Measurements from ENCODE around the gene MED31.

The MED31 gene

GRCh38 chr17:6669479-6670212 lies 18.2 kb upstream of the MED31 start:
- TF ChIP-seq ZNF529 (tag by site-specific recombination; IDR thresholded peaks at IDR 0.05; ENCODE audit: insufficient replicate concordance), result no peak
- TF ChIP-seq ZNF768 (tag by site-specific recombination; IDR thresholded peaks at IDR 0.05), result no peak
- TF ChIP-seq ZNF302 (tag by site-specific recombination; IDR thresholded peaks at IDR 0.05; ENCODE audit: low read depth), result no peak
- TF ChIP-seq ZNF76 (tag by site-specific recombination; IDR thresholded peaks at IDR 0.05; ENCODE audit: borderline replicate concordance, low read depth), result no peak
- no peak for TF ChIP-seq ZNF521 (tag by site-specific recombination; IDR thresholded peaks at IDR 0.05)
- no peak for TF ChIP-seq REPIN1 (tag by site-specific recombination; IDR thresholded peaks at IDR 0.05; ENCODE audit: low read depth)
- no peak for TF ChIP-seq ZBTB6 (tag by site-specific recombination; IDR thresholded peaks at IDR 0.05)
- TF ChIP-seq ZNF654 (tag by site-specific recombination; IDR thresholded peaks at IDR 0.05; ENCODE audit: low read depth), result no peak
- no peak for TF ChIP-seq ZNF2 (tag by site-specific recombination; IDR thresholded peaks at IDR 0.05)
- no peak for TF ChIP-seq WT1 (tag by site-specific recombination; IDR thresholded peaks at IDR 0.05)
- TF ChIP-seq KLF10 (tag by site-specific recombination; IDR thresholded peaks at IDR 0.05), result no peak
- no peak for TF ChIP-seq ZNF639 (tag by site-specific recombination; IDR thresholded peaks at IDR 0.05)
- TF ChIP-seq TRIM28 (IDR thresholded peaks at IDR 0.05; ENCODE audit: borderline replicate concordance, low read length), result no peak
- no peak for TF ChIP-seq TSHZ1 (tag by site-specific recombination; IDR thresholded peaks at IDR 0.05; ENCODE audit: borderline replicate concordance)
- TF ChIP-seq GFI1B (tag by site-specific recombination; IDR thresholded peaks at IDR 0.05), result no peak
- TF ChIP-seq ZNF658 (tag by site-specific recombination; IDR thresholded peaks at IDR 0.05), result no peak
- H3K36me3 ChIP-seq (ENCODE audit: control insufficient read depth in 2 of 2, insufficient read depth in 1 of 2, low read length in 2 of 2), result peaks cover 0 to 7% of the 10 kb centered on the region in 2 experiments; a peak in 2 of 3 replicates
- CTCF ChIA-PET, result interaction anchor here (0.6 to 1.8 kb wide), 9 partner anchors 8 to 1384 kb away, joined by 3 to 8 read pairs (median 4); no protein-coding TSS in a partner anchor
- H3K4me1 ChIP-seq (ENCODE audit: control insufficient read depth, insufficient read depth, low read length), result no peaks in the 10 kb centered on the region
- POLR2A ChIA-PET, result no interaction called here
- no peaks in the 10 kb centered on the region for H3K9me3 ChIP-seq (ENCODE audit: control insufficient read depth, insufficient read depth, low read depth, low read length)
- no peak overlapping the region for H3K4me3 ChIP-seq (ENCODE audit: low read depth, low read length)
- H3K27ac ChIP-seq (ENCODE audit: extremely low read depth, low read depth, low read length), result no peak overlapping the region

DNA sequence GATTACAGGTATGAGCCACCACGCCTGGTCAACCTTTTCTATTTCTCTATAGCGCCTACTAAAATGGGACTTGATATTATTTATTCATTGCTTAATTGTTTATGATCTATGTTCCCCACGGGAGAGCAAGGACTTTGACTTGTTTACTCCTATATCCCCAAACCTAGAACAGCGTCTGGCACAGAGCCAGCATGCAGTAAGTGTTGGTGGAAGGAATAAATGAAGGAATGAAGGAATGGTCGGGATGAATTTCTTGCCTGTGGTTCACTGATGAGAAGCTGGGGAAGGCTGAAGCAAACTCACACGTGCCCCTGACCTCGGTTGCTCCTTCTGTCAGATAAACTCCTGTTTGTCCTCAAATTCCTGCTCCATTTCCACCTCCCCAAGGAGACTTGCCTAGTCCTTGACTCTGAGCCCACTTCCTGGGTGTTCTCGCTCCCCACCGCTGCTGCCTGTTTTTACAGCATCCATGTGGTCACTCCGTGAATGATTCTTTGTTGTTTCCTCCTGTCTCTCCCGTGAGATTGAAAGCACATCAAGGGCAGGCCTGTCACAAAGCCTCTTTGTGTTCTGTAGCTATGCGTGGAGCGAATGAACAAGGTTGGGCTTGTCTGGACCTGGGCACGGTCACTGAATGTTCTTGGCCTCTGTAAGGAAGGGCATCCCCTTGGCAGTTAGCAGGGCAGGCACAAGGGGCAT lies 17.5 kb upstream of the MED31 start:
- ChIA-PET POLR2A (no interaction called here), CTCF (interaction anchor here (0.6 to 1.7 kb wide), 6 partner anchors 30 to 353 kb away, joined by 3 to 8 read pairs (median 4); no protein-coding TSS in a partner anchor)
- no peak overlapping the region for H3K4me3 ChIP-seq (ENCODE audit: low read depth, low read length)
- TF ChIP-seq ZNF114 (tag by site-specific recombination; IDR thresholded peaks at IDR 0.05), result no peak
- TF ChIP-seq PBX3 (CRISPR knock-in tag; IDR thresholded peaks at IDR 0.05), result no peak
- H3K9me3 ChIP-seq (ENCODE audit: control insufficient read depth, insufficient read depth, low read depth, low read length), result no peaks in the 10 kb centered on the region
- H3K27ac ChIP-seq (ENCODE audit: extremely low read depth, low read depth, low read length), result no peak overlapping the region
- peaks cover 0 to 7% of the 10 kb centered on the region in 2 experiments; a peak in 2 of 3 replicates for H3K36me3 ChIP-seq (ENCODE audit: control insufficient read depth in 2 of 2, insufficient read depth in 1 of 2, low read length in 2 of 2)
- H3K4me1 ChIP-seq (ENCODE audit: control insufficient read depth, insufficient read depth, low read length), result no peaks in the 10 kb centered on the region

Measured in HEK293 (cell line).